HG02852 (cell line): ENCODE measurements around the gene CHD3.
A peak's percentile ranks its signal among the peaks of the same experiment; 100 is the strongest.

Experiments
- ATAC-seq: cut with Tn5 transposase; IDR thresholded peaks from one replicate; pipeline ENCODE4 v1.9.1; 2021; ENCODE audit warnings: mild to moderate bottlenecking, moderate library complexity; ENCODE audit not compliant: unreplicated experiment

CHD3 gene

DNA sequence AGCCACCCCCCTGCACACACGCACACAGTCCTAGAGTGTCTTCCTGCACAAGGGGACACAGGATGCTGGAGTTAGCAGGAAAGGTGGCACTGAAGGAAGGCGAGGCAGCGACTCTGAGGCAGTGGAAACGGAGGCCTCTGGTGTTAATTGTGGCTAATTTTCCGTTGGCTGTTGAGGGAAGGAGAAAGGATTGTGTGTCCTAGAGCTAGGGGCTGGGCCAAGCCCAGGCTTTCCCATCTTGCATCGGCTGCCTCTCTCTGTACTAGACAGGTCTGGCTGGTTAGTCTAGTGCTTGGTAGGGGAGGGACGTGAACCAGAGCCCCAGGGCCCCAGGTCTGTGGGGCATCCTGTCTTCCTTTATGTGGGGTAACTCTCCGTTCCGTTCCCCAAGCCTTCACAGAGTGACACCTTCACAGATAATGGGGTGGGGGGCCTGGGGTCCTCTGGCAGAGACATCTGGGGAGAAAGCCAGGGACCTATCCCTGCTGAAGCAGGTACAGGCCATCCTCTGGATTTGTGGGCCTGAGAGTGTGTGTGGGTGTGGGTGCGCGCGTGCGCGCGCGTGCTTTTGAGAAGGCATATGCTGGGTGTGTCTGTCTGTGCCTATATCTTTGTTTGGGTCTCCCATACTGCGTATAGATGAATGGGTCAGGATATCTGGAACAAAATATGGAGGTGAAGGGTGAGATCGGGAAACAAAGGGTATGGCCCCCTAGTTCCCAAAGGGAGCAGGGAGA is at the start of gene CHD3:
TSS of gene CHD3 (plus strand) at position 606 of the 737 bp plus-strand sequence. CDS start 212 bp downstream, outside the sequence.
- ATAC-seq: no peak

DNA sequence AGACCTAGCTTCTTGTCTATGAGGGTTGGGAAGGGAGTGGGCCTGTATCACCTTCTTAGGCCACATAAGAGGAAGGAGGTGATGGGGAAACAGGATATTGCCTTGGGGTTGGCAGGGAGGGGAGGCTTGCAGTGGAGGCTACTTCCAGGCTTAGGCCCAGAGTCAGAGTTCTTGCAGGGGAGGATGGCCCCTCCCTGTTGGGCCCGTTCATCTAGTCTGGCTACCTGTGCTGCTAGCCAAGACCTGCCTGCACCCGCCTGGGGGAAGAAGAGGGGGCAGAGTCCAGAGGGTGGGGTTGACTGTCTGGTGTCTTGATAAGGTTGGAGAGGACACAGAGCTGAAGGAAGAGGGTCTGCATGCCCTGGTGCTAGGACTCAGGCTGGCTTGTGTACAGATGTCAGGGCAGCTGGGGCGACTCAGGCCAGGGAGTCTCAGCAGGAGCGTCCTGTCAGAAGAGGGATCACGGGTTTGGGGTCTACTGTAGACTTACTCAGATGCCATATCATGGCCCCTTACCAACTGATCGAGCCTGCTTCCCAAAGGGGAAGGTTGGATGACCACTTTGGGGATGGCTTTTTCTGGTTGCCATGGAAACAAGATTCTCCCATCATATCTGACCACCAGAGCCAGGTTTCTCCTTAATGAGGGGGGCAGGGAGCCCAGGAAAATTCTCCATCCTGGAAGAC is 49.3 kb upstream of the CHD3 start:
- no peak for ATAC-seq

DNA sequence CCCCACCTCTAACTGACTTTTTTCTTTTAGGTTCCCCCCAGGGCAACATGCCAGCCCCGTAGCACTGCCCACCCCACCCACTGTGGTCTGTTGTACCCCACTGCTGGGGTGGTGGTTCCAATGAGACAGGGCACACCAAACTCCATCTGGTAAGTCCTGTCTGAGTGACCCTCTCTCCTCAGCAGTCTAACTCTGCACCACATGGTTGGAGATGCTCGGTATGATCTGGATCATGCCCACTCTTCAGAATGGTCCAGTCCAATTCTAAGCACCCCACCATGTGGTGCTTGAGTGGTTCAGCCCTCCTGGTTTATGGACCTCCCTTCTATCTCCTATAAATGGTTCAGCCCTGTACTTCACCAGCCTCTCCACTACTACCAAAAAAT is 48.7 kb upstream of the CHD3 start:
- no peak for ATAC-seq

DNA sequence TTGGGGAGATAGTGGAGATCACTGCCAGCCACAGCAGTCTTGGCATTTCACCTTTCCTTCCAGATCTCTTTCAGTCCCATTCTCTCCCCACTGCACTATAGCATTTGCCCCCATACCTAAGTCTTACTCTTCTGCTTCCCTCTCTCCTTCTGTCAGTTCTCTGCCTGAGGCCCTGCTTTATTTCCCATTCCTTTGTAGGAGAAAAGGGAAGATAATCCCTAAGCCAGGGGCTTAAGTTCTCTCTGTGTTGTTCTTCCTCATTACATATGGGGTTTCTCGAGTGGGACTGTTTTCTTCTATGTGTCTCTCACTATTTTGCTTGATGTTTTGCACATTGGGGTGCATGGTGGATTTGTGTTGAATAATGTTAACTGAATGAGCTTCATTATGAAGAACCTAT is 48.1 kb upstream of the CHD3 start:
- no peak for ATAC-seq

DNA sequence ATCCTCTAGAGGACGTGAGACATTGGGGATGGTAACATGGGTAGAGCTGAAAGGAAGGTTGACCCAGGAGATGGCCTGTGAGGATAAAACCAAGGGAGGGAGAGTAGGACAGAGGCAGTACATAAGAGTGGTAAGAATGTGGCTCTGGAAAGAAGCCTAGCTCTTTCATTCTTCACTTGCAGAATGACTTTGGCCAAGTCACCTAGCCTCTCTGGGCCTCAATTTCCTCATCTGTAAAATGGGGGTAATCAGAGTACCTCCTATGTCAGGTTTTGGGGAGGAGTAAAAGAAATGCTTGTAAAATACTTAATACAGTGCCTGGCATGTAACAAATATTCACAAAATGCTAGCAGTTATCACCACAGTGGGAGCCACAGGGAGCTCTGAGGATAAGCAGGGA is 47.7 kb upstream of the CHD3 start:
- ATAC-seq: no peak

DNA sequence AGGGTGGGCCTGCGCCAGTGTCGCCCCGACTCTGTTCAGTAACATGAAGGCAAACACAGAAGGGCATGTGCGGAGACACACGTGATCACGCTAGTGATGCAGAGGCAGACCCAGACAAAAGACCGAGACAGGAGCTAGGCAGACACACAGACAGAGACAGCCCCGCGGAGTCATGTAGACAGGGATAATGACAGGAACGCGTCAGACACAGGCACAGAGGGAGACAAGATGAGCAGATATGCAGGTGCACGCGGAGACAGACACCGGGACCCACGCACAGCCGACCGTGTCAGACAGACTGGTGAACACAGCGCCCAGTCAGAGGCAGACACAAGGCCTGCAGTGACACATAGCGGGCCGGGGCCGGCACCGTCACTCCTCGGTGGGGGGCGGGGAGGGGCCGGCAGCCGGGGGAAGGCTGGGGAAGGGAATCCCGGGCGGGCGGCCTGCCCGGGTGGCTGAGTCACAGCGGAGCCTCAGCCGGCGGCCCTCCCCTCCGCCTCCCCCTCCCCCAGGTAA is 47.1 kb upstream of the CHD3 start:
- no peak for ATAC-seq

DNA sequence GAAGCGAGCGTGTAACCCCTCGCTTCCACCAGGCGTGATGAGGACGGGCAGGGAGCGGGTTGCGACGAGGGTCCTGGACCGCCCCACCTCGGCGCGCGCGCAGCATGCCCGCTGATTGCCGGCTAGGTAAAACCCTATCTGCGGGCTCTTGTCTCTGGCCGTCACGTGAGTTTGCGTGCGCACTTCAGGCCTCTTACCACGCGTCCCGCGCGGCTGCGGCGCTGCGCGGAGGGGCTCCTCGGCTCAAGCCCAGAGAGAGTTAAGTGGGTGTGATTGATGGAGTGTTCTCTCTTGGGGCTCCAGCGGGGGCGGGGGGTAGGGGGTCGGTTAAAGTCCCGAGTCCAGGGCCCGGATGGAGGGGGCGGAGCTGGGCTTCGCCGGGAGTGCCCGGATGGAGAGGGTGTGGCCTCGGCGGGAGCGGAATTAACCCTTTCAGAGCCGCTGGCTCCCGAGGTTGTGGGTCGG is 46.6 kb upstream of the CHD3 start:
- ATAC-seq: peak; percentile 25

DNA sequence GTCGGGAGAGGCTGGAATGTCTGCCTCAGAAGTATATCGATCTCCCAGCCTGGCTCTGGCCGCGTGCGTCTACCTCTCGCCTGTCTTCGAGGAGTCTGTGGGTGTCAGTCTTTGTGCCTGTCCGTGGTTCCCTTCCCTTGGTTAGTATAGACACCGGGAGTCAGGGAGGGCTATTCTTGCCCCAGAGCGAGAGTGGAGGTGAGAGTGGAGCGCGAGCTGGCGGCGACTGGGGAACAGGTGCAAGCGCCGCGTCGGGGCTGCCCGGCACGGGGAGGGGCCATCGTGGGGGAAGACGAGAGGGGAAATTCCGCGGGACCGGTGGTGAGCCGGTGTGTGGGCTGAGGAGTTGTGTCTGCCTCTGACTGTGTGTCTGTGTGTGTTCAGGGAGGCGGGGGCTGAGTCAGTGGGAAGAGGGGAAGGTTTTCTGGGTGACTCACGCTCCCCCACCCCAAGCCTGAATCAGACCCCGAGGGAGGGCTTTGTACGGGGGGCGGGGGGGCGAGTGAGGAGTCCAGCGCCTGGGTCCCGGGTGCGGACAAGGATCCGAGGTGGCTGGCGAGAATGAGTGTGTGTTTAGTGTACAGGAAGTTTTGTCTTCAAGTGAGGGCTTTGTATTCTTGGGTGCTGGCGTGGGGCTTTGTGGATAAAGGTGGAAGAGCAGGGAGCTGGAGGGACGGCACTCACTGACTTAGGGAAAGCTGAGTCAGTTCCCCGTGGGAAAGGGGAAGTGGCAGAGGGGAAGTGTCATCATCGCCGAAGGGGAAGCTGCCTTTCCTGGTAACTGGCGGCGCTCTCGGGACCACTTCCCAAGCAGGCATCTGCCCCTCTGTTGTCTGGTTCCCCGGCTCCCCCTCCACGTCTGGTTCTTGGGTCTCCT is 46.0 kb upstream of the CHD3 start:
- ATAC-seq: peak; percentile 36

DNA sequence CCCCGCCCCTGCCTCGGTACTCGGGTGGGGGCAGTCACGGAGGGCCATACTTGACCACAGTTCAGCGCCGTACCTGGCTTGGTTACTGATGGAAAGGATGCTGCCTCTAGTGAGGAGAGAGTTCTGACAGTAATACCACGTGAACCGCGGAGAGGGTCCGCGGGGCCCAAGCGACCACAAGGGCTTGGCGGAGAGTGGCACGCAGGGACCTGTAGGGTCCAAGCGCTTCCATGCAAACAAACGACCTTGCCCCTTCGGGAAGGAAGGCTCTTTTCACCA is 45.4 kb upstream of the CHD3 start:
- ATAC-seq: no peak

DNA sequence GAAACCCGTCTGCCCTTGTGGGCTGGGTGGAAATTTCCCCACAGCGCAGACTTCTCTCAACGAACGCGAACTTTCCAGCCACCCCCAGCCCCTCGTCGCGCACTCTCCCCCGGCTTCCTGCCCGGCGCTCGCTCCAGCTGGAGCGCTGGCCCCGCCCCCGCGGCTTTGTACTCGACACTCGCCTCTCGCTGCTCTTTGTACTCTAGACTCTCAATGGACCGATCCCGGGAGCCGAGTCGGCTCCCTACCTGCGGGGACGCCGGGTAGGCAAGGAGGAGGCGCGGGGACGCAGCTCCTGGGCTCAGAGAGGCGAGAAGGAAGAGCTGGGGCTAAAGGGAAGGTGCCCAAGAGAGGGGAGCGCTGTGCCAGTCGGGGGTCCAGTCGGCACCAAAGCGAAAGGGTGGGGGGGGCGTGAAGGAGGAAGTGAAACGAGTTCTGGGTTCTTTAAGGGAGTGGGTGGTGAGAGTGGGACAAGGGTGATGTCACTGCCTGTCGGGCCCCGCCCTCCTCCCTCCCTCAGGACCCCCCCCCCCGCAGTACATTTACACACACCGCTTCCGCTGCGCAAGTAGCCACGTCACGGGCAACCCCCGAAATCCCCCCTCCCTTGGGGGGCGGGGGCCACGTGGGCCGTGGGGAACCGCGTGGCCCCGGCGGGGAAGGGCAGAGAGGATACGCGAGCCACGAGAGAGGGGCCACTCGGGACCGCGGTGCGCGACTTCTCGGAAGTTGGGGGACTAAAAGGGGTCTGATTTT is 44.9 kb upstream of the CHD3 start:
- peak; percentile 29 for ATAC-seq

DNA sequence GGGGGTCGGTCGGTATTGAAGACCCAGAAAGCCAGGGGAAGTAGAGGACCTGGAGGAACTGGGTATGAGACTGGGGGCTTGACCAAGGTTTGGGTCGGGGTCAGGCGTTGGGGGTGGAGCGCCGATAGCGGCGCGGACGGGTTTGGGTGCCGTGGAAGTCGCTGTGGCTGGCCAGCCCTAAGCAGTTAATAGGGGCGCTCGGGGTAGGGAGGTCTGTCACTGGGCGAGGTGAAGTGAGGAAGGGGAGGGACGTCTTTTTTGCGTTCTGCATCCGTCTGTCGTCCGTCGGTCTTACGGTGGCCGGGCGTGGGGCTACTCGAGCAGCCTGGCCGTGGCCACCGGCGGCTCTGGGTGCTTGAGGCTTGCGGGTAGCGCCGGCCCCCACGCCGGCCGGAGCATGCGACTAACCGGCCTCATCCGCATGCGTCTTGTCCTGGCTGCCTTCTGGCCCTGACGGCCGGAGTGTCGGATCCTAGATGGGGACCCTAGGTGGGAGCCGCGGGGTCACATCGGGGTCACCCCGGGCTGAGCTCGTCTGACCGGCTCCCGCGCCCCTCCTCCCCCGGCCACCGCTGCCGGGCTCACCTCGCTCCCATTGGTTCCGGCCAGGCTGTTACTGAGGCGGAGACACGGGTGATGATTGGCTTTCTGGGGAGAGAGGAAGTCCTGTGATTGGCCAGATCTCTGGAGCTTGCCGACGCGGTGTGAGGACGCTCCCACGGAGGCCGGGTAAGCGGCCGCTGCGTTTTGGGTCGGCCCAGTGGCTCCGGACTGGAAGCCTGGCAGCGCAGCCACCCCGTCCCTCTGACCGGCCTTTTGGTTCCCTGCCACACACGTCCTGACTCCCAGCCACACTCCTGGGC is 44.1 kb upstream of the CHD3 start:
- peak; percentile 51 for ATAC-seq

DNA sequence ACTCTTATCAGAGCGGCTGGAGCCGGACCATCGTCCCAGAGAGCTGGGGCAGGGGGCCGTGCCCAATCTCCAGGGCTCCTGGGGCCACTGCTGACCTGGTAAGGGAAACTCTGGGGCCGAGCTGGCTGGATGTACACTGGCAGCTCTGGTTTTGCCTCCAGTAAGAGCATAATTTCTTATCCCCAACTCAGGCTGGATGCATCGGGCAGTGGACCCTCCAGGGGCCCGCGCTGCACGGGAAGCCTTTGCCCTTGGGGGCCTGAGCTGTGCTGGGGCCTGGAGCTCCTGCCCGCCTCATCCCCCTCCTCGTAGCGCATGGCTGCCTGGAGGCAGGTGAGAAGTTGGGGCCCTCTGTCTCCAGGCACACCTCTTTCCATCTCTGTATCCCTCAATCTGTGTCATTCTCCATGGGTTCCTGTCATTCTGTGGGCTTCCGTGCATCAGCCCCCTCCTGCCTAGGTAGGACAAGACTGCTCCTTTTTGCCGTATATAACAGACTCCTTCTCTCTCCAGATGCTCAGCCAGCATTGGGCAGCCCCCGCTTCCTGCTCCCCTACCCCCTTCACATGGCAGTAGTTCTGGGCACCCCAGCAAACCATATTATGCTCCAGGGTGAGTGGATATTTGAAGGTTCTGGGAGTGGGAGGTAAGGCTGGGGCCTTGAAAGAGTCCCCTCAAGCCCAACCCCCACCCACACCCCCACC is 43.1 kb upstream of the CHD3 start:
- no peak for ATAC-seq

DNA sequence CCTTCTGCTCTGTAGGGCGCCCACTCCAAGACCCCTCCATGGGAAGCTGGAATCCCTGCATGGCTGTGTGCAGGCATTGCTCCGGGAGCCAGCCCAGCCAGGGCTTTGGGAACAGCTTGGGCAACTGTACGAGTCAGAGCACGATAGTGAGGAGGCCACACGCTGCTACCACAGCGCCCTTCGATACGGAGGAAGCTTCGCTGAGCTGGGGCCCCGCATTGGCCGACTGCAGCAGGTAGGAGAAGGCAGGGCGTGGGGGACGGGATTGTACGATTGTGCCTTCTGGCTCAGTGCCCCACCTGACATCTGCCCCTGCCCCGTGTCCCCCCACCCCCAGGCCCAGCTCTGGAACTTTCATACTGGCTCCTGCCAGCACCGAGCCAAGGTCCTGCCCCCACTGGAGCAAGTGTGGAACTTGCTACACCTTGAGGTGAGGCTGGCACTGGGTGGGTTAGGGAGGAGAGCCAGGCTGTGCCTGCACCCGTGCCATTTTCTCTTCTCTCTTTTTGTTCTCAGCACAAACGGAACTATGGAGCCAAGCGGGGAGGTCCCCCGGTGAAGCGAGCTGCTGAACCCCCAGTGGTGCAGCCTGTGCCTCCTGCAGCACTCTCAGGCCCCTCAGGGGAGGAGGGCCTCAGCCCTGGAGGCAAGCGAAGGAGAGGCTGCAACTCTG is 42.4 kb upstream of the CHD3 start:
- ATAC-seq: no peak

DNA sequence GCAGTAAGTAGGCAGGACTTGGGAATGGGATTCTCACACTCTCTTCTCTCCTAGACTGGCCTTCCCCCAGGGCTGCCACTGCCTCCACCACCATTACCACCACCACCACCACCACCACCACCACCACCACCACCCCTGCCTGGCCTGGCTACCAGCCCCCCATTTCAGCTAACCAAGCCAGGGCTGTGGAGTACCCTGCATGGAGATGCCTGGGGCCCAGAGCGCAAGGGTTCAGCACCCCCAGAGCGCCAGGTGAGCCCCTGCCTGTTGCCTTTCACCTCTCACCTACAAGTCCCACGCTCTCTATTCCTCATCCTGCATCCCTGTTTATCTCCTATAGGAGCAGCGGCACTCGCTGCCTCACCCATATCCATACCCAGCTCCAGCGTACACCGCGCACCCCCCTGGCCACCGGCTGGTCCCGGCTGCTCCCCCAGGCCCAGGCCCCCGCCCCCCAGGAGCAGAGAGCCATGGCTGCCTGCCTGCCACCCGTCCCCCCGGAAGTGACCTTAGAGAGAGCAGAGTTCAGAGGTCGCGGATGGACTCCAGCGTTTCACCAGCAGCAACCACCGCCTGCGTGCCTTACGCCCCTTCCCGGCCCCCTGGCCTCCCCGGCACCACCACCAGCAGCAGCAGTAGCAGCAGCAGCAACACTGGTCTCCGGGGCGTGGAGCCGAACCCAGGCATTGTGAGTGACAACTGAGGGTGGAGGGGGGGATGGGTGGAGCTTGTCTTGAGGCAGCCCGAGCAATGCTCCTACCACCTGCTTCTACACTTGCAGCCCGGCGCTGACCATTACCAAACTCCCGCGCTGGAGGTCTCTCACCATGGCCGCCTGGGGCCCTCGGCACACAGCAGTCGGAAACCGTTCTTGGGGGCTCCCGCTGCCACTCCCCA is 41.6 kb upstream of the CHD3 start:
- ATAC-seq: no peak

DNA sequence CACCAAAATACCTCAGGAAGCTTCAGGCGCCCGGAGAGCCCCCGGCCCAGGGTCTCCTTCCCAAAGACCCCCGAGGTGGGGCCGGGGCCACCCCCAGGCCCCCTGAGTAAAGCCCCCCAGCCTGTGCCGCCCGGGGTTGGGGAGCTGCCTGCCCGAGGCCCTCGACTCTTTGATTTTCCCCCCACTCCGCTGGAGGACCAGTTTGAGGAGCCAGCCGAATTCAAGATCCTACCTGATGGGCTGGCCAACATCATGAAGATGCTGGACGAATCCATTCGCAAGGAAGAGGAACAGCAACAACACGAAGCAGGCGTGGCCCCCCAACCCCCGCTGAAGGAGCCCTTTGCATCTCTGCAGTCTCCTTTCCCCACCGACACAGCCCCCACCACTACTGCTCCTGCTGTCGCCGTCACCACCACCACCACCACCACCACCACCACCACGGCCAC is 40.4 kb upstream of the CHD3 start:
- ATAC-seq: no peak

DNA sequence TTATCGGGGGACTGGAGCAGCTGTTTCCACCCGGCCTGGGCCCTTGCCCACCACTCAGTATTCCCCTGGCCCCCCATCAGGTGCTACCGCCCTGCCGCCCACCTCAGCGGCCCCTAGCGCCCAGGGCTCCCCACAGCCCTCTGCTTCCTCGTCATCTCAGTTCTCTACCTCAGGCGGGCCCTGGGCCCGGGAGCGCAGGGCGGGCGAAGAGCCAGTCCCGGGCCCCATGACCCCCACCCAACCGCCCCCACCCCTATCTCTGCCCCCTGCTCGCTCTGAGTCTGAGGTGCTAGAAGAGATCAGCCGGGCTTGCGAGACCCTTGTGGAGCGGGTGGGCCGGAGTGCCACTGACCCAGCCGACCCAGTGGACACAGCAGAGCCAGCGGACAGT is 39.9 kb upstream of the CHD3 start:
- ATAC-seq: no peak

DNA sequence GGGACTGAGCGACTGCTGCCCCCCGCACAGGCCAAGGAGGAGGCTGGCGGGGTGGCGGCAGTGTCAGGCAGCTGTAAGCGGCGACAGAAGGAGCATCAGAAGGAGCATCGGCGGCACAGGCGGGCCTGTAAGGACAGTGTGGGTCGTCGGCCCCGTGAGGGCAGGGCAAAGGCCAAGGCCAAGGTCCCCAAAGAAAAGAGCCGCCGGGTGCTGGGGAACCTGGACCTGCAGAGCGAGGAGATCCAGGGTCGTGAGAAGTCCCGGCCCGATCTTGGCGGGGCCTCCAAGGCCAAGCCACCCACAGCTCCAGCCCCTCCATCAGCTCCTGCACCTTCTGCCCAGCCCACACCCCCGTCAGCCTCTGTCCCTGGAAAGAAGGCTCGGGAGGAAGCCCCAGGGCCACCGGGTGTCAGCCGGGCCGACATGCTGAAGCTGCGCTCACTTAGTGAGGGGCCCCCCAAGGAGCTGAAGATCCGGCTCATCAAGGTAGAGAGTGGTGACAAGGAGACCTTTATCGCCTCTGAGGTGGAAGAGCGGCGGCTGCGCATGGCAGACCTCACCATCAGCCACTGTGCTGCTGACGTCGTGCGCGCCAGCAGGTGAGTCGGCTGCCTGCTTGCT is 39.3 kb upstream of the CHD3 start:
- ATAC-seq: no peak
